COLO668 (cell line): Measurements from ENCODE around the gene TACR2.
"Not testable (repeated sequence)": the region's sequence is repeated elsewhere in the genome, so short reads cannot be mapped to it uniquely, and the experiment has no call there.

ENCODE experiments used
- DNase-seq: peaks from one replicate; lab custom pipeline; 2025; ENCODE audit not compliant: unreplicated experiment; lab: John Stamatoyannopoulos, UW

TACR2 gene

DNA sequence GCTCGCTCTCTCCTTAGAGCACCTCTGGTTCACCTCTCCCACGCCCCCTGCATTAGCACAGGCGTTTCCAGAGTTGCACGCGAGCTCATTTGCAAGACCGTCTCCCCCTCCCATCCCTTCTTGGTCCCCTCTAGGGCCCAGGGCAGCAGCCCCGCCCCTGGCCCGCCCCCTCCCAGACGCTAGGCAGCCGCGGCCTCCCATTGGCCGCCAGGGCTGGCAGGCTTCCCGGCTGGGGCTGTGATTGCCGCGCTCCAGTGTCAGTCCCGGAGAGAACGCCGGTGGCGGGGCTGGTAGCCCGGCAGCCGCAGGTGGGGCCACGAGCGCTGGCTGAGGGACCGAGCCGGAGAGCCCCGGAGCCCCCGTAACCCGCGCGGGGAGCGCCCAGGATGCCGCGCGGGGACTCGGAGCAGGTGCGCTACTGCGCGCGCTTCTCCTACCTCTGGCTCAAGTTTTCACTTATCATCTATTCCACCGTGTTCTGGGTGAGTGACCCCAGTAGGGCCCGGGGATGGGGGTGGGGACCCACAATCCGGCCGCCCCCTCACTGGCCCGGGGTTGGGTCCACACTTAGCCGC lies 34.6 kb upstream of the TACR2 start, which contains the start of gene TSPAN15:
TSPAN15 (plus strand) TSS at position 257 of the 575 bp plus-strand sequence; CDS start at position 387, 130 bp downstream.
- peak; percentile 92 for DNase-seq

DNA sequence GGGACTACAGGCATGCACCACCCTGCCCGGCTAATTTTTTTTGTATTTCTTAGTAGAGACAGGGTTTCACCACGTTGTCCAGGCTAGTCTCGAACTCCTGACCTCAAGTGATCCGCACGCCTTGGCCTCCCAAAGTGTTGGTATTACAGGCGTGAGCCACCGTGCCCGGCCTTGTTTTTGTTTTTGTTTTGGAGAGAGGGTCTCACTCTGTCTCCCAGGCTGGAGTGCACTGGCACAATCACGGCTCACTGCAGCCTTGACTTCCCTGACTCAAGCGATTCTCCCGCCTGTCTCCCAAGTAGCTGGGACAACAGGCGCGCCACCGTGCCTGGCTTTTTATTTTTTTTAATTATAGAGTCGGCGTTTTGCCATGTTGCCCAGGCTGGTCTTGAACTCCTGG lies 33.7 kb upstream of the TACR2 start:
- DNase-seq: not testable (repeated sequence)

DNA sequence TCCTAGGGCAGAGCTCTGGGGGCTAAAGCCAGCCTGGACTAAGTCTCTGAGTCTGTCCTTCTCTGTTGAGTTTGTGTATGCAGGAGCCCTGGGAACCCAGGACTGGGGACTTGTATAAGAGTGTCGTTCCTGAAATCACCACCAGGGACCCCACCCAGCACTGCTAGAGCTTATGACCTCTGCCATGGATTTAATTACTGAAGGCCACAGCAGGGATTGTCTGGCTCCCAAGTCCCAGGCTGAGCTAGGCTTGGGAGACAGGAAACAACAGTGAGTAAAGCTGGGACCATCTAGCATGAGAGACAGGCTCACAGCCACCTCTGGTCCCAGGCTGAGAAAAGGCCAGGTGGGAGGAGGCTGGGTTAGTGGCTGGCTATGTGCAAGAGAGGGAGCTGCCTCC lies 33.1 kb upstream of the TACR2 start:
- peak; percentile 57 for DNase-seq

DNA sequence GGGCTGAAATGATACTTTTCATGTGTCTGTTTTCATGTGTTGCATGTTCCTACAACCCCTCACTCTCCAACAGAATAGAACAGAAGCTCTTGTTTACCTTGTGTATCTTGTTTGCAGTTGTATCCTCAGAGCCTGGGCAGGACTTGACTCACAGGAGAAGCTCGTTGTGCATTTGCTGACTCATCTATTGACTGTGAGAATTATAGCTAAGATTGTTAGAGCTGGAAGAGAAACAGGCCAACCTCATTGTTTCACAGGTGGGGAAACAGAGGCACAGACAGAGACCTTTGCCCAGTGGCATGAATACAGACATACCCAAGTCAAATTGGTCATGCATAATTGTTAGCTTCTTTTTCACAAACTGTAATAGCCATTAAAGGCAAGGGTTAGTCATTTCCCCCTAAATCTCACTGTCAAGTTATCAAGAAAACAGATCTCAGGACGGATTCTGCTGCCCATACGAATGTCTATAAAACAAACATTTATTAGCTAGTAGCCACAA lies 30.0 kb upstream of the TACR2 start:
- no peak for DNase-seq

DNA sequence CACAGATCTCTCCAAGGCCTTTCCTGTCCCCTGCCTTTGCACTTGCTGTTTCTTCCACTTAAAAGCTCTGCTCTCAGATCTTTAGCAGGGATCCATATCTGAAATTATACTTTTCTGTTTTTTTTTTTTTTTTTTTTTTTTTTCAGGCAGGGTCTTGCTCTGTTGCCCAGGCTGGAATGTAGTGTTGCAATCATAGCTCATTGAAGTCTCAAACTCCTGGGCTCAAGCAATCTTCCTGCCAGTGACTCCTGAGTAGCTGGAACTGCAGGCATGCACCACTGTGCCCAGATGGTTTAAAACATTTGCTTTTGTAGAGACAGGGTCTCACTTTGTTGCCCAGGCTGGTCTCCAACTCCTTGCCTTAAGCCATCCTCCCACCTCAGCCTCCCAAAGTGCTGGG lies 29.5 kb upstream of the TACR2 start:
- DNase-seq: no peak

DNA sequence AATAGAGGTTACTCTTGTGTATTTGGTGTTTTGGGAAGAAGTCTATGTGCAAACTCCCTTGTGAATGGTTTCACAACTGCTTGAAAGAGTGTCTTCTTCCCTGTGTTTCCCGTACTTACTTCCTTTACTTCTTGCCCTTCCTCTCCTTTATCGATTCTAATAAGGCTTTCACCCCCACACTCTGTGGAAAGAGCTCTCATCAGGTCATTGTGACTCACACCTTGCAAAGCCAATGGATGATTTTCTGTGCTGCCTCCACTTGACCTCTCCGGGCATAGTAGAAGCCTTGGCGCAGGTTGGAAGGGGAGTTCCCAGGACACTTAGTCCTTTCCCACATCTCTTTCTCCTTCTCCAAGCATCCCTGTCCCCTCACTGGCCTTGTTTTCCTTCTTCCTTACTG lies 28.3 kb upstream of the TACR2 start:
- DNase-seq: no peak

DNA sequence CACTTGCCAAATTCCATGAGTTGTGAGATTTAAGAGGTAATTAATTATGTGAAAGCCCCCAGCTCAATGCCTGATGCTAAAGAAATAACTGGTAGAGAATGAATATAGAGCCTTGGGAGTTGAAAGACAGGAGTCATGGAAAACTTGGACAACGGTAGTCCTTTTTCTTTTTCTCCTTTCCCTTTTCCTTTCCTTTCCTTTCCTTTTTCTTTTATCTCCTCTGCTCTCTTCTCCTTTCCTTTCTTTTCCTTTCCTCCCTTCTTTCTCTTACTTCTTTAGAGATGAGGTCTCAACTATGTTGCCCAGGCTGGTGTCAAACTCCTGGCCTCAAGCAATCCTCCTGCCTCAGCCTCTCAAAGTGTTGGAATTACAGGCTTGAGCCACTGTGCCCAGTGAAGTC lies 26.6 kb upstream of the TACR2 start:
- DNase-seq: no peak

DNA sequence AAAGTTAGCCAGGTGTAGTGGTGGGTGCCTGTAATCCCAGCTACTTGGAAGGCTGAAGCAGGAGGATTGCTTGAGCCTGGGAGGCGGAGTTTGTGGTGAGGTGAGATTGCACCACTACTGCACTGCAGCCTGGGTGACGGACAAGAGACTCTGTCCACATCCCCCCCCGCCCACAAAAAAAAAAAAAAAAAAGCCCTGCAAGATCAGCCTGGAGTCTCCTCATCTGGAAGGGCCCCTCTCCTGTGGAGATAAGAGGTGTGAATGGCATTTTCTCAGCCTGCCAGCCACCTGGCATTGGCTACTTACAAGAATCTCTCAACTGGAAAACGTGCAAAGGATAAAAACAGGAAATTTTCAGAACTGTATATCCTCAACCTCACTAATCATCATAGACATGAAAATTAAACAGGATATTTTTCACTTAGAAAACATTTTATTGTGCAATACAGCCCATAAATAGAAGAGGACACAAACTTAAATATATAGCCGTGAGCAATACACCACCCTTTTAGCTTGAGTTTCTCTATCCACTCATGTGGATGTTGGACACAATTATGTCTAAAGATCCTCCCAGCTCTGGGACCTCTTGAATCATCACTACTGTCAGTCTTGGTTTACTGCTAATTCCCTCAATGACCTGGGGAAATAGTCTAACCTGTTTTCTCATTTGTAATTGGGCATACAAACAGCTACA lies 23.2 kb upstream of the TACR2 start:
- DNase-seq: no peak

DNA sequence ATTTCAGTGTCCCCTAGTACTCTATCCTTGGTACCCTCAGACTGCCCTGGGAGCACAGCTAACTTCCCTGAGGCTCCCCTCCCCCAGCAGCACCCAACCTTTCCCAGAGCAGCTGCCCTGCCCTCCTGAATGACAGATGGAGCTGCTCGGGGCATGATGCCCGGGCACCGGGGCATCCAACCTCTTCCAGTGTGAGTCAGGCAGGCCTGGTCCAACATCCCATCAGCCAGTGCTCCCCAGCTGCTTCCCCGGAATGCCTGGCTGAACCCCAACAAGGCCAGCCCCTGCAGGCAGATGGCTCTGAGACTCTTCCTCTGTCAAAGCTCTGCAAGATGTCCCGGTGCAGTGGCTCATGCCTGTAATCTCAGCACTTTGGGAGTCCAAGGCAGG lies 22.6 kb upstream of the TACR2 start:
- peak; percentile 17 for DNase-seq

DNA sequence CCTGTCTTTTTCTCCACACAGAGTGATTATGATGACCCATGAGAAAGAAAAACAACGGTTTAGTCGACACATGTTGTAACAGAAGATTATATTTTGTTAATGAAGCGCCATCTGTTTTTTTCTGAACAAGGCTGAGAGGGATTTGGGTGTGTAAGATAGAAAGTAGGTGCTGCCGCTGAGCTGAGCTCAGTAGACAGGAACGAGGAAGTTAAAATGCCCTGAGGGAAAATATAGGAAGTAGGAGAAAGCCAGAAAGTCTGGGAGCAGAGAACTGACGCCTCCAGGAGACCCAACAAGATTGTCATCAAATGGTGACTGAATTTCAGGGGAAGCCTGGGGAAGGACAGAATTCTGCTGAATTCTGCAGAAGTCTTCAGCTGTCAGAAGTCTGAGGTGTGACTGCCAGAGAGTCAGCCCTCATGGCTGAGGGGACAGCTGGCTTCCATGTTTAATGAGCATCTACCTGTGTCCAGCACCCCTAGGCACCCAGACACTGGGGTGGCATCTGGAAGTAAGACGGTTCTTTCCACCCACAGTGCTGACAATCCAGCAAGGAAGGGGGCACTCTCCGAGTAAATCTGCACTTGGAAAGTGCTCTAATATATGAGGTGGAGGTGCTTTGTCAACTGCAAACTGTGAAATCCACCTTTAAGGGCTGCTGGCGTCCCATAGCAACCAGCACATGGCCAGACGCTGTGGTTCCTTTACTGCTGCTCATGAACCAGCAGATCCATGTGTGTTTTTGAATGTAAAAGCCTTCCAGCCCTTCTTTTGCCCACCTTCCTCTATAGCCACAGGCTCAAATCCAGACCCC lies 22.0 kb upstream of the TACR2 start:
- peak; percentile 8 for DNase-seq

DNA sequence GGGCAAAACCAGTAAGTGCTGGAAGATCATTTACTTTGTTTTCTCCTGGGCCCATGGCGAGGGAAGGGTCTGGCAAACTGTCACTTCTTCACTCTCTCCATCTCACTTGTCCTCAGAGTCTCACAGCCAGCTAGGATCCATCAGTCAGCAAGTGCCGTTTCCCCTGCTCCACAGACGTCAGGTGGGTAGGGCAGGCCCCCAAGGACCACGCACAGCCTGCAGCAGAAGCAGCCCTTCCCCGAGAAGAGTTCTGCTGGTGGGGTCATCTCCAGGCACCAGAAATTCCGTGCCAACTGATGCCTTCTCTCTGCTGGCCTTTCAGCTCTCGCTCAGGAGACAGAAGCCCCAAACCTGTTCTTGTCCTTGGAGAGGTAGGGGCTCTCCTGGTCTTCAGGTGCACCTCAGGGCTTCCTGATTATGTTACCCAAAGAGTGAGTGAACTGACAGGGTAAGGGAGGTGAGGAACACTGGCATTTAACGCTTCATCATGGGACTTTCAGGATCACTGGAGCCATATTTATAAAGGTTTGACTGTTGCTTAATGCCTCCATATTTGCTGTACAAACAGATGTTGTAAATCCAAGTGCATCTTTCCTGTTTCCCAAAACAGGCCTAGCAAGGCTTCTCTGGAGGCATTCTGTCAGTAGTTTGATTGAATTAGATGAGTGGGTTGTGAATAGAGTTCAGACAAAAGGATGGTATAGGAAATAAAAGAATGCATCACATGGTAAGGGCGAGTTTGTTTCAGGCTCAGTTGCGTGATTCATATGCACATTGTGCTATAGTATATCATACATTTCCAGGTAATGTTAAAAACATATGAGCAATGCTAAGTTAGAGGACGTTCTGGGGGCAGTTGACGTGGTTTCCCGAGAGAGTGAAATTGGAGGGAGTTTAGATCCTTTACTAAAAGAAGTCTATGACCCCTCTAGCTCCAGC lies 20.9 kb upstream of the TACR2 start:
- no peak for DNase-seq

DNA sequence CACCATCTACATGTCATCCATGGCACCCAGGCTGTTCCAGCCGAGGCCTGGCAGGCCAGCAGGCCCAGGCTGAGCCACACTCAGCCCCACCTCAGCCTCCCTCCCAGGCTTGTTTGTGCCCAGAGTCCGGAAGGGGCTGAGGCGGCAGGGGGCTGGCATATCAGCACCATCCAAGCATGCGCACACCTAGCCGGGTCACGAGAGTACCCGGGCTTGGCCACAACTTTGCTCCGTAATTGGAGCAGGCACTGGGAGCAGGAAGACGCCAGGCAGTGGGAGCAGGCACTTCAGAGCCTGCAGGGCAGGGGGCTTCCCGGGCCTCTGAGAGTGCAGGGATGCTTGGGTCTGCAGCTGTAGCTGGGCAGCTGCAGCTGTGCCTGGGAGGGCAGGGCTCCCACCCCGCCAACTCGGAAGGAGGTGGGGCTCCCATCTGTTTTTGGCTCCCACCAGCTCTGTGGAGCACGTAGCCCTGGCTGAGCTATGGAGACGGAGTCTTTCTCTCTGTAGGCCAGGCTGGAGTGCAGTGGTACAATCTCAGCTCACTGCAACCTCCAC lies 19.3 kb upstream of the TACR2 start:
- no peak for DNase-seq

DNA sequence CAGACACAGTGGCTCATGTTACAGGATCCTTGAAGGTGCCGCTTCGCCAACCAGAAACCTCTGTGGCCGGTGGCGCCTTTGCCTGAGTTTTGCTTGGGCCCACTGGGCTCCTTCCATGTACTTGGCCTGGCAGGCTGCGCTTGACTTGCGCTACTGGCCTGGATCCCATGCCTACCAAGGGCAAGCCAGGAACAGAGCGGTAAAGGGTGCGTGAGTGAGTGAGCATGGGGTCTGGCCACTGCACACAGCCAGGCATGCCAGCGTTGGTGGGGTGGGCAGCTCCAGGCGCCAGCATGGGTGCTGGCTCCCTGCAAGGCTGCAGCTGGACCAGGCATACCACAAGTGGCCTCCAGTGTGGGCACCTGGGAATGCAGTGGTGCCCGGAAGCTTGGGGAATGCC lies 18.2 kb upstream of the TACR2 start:
- no peak for DNase-seq

DNA sequence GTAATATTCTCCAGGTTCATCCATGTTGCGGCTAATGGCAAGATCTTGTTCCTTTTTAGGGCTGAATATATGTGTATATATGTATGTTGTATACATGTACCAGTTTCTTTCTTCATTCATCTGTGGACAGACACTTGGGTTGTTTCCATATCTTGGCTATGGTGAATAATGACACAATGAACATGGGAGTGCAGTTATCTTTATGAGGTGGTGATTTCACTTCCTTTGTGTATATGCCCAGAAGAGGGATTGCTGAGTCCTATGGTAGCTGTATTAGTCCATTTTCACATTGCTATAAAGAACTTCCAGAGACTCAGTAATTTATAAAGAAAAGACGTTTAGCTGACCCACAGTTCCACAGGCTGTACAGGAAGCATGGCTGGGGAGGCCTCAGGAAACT lies 17.5 kb upstream of the TACR2 start:
- no peak for DNase-seq

DNA sequence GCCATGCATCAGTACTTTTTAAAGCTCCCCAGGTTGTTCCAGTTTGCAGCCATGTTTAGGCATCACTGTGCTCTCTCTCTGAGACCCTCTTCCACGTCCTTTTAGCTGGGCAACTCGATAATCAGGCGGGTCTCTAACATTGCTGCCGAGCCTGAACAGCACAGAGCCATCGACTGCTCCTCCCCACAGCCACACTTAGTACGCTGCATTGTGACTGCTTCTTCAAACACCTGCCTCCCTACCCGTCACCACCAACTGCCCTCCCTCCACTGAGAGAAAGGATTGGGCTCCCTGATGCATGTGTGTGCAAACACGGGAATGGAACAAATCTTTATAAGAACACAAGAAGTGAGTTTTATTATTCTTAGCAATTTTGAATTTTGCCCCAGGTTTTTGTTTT lies 11.4 kb upstream of the TACR2 start:
- peak; percentile 29 for DNase-seq

DNA sequence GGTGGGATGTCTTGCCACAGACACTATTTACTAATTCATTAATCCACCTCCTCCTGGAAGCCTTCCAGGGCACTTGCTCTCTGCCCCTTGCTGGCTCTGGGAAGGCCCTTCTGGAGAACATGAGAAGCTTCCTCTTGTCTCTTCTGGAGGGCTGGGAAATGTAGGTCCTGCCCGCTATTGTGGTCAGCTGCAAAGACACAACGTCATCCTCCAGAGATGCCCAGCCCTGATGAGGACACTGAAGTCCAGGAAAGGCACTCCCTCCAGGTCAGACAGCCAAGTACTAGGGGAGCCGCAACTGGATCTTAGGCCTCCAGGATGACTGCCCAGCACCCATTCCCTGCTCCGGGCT lies 9.6 kb upstream of the TACR2 start:
- no peak for DNase-seq

DNA sequence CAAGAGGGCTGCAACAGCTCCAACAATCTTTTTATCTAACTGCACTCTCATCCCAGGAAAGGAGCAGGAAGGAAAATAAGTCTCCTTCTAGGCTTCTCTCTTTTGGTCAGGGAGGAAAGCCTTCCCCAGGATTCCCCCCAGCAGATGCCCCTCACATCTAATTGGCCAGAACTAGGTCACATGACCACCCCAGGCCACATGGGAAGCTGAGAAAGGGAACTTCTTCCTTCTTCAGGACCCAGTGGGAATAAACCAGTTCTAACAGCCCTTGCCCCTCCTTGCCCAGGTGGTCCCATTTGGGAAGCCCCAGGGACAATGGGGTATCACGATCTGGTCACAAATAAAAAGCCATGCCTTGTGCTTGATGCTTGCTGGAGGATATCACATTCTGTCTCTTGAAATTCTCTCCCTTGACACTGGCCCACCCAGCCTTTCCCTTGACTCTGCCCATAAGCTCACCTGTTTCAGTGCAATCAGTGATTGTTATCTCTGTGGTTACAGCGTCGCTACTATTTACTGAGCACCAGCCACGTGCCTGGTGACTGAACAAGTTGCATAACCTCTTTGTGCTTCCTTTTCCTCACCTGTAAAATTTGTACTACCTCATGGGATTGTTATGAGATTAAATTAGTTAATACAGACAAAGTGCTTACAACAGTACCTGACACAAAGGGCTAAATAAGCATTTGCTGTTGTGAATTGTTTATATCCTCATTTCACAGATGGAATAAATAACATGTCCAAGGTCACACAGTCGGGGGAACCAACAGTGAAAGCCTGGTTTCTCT lies 9.0 kb upstream of the TACR2 start:
- DNase-seq: peak; percentile 26

DNA sequence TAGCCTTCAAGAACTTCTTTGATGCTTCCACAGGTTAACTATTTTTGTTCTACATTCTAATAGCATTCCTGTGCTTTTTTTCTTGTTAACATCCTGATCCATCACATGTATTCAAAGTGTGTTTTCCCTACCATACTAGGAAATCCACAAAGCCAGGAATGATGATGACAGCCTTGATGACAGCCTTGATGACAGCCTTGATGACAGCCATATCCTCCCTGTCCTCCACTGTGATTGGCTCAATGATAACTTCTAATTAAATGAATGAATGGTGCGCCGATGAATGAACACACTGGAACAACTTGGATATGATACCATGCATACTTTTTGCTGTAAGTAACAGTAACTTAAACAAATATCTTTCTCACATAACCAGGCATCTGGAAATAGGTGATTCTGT lies 8.3 kb upstream of the TACR2 start:
- DNase-seq: no peak

DNA sequence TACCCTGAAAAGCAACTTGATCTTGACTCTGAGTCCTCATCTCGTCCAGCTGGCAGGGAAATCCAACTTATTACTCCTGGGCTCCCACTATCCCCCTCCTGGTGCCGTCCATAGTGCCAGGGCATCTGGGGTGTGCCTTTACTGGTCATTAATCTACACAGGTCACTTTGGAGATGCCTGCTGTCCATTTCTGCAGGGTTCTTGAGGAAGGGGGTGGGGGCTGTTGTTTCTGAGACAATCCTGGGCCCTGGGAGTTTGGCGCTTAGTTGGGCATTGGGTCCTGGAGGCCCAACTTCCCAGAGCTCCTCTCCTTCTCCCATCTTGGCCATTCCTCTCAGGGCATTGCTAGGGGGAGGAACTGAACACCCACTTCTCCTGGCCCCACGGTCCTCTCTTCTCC lies 6.0 kb upstream of the TACR2 start:
- no peak for DNase-seq
